ENCODE measurements around the gene MRPL58. TPM values are rescaled to one million over a fixed set of nuclear protein-coding genes. Genes with fewer than 3 reads are reported as not detected.
A peak's percentile ranks its signal among the peaks of the same experiment; 100 is the strongest.

The MRPL58 gene
- total and polyA plus RNA-seq, 2 of the 8 experiments (the other 6 are each of a cell fraction or from before 2014, with no cell fraction given) = 43.6 to 49.1 TPM

GRCh38 chr17:74964988-74965622, 47.4 kb upstream of the MRPL58 start:
- ChIA-PET CTCF (ENCODE audit: partially characterized antibody) (interaction anchor here (2.2 to 27.2 kb wide), 5 partner anchors 7 to 59 kb away, joined by 15 to 1072 read pairs (median 89); partner anchors contain the start of genes HID1, MRPL58, OTOP2 and OTOP3), POLR2A (ENCODE audit: partially characterized antibody) (interaction anchor here (0.6 to 0.7 kb wide), 2 partner anchors 81 to 225 kb away, joined by 3 read pairs; no protein-coding TSS in a partner anchor)
- no peak overlapping the region for H2AFZ ChIP-seq (ENCODE audit: low read length)
- H2BK20ac ChIP-seq (ENCODE audit: low read length) = no peak overlapping the region
- H3K23me2 ChIP-seq (ENCODE audit: low read depth, low read length) = 0 out of 2 replicates have a peak, but pooled peaks cover 3% of the 10 kb centered on the region
- no peak overlapping the region for H3K9ac ChIP-seq (replicated peaks in 1 of 4; ENCODE audit: extremely low read depth in 1 of 4, low read depth in 3 of 4, low read length in 3 of 4)
- H3K4me1 ChIP-seq (replicated peaks in 1 of 4; ENCODE audit: control insufficient read depth in 3 of 4, insufficient read depth in 4 of 4, low read length in 3 of 4) = peaks cover 0 to 13% (median 10%) of the 10 kb centered on the region in 4 experiments; a peak in 6 of 7 replicates
- H4K5ac ChIP-seq (ENCODE audit: insufficient read length, low read depth, low read length) = no peak overlapping the region
- 0 out of 2 replicates have a peak overlapping the region, but pooled peaks have one; percentile 1 for H4K8ac ChIP-seq (ENCODE audit: extremely low read depth, insufficient read depth, low read length)
- no peak overlapping the region for H2AK5ac ChIP-seq (ENCODE audit: low read depth, low read length)
- H3K4me3 ChIP-seq (ENCODE audit: extremely low read depth in 1 of 4, insufficient read depth in 2 of 4, low read depth in 3 of 4, low read length in 4 of 4) = no peak overlapping the region
- H4K91ac ChIP-seq (replicated peaks; ENCODE audit: insufficient read length, low read length) = no peak overlapping the region
- DNase-seq (ENCODE audit: low read depth in 1 of 2, low spot score in 2 of 2) = no peak
- H3K56ac ChIP-seq (replicated peaks; ENCODE audit: insufficient read length, low read depth, low read length) = no peak overlapping the region
- H3K4me2 ChIP-seq (ENCODE audit: insufficient read depth in 1 of 2, low read depth in 2 of 2, low read length in 2 of 2) = no peak overlapping the region
- H2BK120ac ChIP-seq (replicated peaks; ENCODE audit: low read depth, low read length) = no peak overlapping the region
- H3K9me3 ChIP-seq (ENCODE audit: insufficient read depth in 2 of 2, low read depth in 1 of 2, low read length in 1 of 2) = no peaks in the 10 kb centered on the region
- no peaks in the 10 kb centered on the region for H3K79me1 ChIP-seq (ENCODE audit: low read depth, low read length)
- no peak overlapping the region for H2BK12ac ChIP-seq (ENCODE audit: low read depth, low read length)
- H3K79me2 ChIP-seq (ENCODE audit: control insufficient read depth in 1 of 2, insufficient read depth in 2 of 2, low read length in 2 of 2) = no peaks in the 10 kb centered on the region
- 0 out of 2 replicates have a peak overlapping the region, but pooled peaks have one; percentile 83 for H2BK15ac ChIP-seq (ENCODE audit: low read length)
- FAIRE-seq = no peak
- no peaks in the 10 kb centered on the region for H3K27me3 ChIP-seq (replicated peaks in 1 of 4; ENCODE audit: control insufficient read depth in 3 of 4, extremely low read depth in 1 of 4, insufficient read depth in 3 of 4, low read length in 3 of 4)
- 88% methylated on average over 14 of the region's 14 CpGs; no CpG with 5 or more reads in 1 of the 2 experiments for WGBS, 2 experiments (ENCODE audit: extremely low coverage in 1 of 2, insufficient coverage in 1 of 2, insufficient read length in 1 of 2, insufficient replicate concordance in 2 of 2, low coverage in 1 of 2, low lambda C conversion rate in 2 of 2, missing lambda C conversion rate in 1 of 2)
- no peak overlapping the region for H3K23ac ChIP-seq (ENCODE audit: insufficient read length)
- H4K20me1 ChIP-seq (replicated peaks in 1 of 2; ENCODE audit: control insufficient read depth in 1 of 2, insufficient read depth in 2 of 2, low read length in 2 of 2) = peaks cover 0 to 1% of the 10 kb centered on the region in 2 experiments
- H3K18ac ChIP-seq (ENCODE audit: extremely low read depth, low read length) = no peak overlapping the region
- H3K27ac ChIP-seq (ENCODE audit: low read depth, low read length) = no peak overlapping the region
- H3K14ac ChIP-seq (ENCODE audit: insufficient read length) = no peak overlapping the region
- H3K4ac ChIP-seq (replicated peaks; ENCODE audit: insufficient read length, low read depth, low read length) = no peak overlapping the region
- H3K36me3 ChIP-seq (ENCODE audit: control insufficient read depth in 2 of 4, insufficient read depth in 4 of 4, low read length in 3 of 4) = no peaks in the 10 kb centered on the region
- H2BK5ac ChIP-seq (ENCODE audit: low read depth, low read length) = no peak overlapping the region
- no peak for TF ChIP-seq RBBP5 (IDR thresholded peaks at IDR 0.05; ENCODE audit: borderline replicate concordance, low read depth, low read length)
- no peak for TF ChIP-seq SIX5 (IDR thresholded peaks at IDR 0.05; ENCODE audit: low read depth, low read length)
- TF ChIP-seq TEAD4 (IDR thresholded peaks at IDR 0.05; ENCODE audit: low read depth, low read length) = no peak
- TF ChIP-seq CEBPB (IDR thresholded peaks at IDR 0.05; ENCODE audit: low read depth, low read length) = no peak
- TF ChIP-seq MAFK (IDR thresholded peaks at IDR 0.05; ENCODE audit: low read depth, low read length) = no peak
